Daoy (cell line): ENCODE data around the gene GRIK4. TPM values are rescaled to one million over a fixed set of nuclear protein-coding genes. Genes with fewer than 3 reads are reported as not detected.
"Not testable (repeated sequence)": the region's sequence is repeated elsewhere in the genome, so short reads cannot be mapped to it uniquely, and the experiment has no call there.

ENCODE experiments used
- DNase-seq: peaks from one replicate; pipeline ENCODE4 v3.0.0-alpha.2; 2015; ENCODE audit warnings: low read depth
- total RNA-seq: library from RNA; depleted of rRNA; stranded (reverse); fragments of >200 nt; shearing (Covaris generic); gene quantifications from 2 replicates; pipeline ENCODE4 v1.2.3, GENCODE V29; 2014

GRIK4 gene
- total RNA-seq, 1 experiment from 2014 or later = 0.11 TPM

DNA sequence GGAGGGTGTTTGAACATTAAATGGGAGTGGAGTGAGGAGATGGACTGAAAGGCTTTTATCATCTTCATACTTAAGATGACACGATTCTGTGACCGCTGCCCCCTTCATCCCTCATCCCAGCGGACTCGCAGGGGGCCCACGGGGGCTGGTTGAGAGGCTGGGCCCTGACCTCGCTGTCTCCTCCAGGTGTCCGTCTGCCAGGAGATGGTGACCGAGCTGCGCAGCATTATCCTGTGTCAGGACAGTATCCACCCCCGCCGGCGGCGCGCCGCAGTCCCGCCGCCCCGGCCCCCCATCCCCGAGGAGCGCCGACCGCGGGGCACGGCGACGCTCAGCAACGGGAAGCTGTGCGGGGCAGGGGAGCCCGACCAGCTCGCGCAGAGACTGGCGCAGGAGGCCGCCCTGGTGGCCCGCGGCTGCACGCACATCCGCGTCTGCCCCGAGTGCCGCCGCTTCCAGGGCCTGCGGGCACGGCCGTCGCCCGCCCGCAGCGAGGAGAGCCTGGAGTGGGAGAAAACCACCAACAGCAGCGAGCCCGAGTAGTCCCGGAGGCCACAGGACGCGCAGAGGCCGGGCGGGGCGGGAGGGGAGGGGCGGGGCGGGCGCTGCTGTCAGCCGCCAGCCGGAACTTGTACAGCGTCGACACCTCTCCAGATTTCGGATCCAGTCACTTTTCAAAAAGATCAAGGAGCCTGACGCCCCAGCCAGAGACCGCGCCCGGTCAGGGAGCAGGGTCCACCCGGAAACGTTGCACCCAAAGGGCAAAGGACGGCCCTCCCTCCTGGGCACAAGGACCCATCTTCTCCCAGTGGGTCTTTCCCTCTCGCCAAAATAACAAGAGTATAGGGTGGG is 474.4 kb downstream of the GRIK4 start:
- peak; percentile 68 for DNase-seq

DNA sequence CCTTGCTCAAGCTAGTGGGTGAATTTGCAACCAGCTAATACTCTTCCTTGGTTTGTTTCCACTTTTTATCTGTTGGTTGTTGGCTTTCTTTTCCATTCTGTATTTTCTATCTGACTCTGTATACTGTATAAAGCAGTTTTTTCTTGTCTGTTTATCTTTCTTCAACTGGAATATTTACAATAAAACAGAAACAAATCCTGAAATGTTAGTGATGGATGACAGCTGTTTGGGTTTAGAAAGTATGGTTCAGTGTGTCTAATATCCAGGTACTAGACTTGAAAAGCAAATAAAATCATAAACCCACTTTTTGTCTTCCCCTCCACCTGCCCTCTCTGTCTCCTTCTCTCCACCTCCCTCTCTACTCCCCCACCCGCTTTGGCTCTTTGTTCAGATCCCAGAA is 477.1 kb downstream of the GRIK4 start:
- DNase-seq = no peak

DNA sequence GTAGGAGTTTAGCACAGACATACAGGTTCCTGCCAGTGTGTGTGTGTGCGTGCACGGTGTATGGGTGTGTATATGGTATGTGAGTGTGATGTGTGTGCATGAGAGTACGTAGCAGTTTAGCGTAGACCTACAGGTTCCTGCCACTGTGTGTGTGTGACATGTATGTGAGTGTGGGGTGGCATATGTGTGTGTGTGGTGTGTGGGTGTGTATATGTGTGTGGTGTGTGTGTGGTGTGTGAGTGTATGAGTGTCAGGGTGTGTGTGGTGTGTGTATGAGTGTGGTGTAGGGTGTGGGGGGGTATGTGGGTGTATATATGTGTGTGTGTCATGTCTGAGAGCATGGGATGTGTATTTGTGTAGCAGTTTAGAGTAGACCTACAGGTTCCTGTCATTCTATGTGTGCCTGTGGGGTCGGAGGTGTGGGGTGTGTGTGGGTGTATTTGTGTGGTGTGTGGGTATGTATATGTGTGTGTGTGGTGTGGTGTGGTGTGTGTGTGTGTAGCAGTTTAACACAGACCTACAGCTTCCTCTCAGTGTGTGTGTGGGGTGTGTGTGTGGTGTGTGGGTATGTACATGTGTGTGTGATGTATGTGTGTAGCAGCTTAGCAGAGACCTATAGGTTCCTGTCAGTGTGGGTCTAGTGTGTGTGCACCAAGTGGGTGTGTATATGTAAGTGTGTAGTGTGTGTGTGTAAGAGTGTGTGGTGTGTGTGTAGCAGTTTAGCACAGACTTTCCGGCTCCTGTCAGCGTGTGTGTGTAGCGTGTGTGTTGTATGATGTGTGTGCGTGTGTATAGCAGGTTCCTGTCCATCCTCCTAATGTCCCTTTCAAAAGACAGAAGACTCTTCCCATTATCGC is 480.5 kb downstream of the GRIK4 start:
- DNase-seq = no peak

DNA sequence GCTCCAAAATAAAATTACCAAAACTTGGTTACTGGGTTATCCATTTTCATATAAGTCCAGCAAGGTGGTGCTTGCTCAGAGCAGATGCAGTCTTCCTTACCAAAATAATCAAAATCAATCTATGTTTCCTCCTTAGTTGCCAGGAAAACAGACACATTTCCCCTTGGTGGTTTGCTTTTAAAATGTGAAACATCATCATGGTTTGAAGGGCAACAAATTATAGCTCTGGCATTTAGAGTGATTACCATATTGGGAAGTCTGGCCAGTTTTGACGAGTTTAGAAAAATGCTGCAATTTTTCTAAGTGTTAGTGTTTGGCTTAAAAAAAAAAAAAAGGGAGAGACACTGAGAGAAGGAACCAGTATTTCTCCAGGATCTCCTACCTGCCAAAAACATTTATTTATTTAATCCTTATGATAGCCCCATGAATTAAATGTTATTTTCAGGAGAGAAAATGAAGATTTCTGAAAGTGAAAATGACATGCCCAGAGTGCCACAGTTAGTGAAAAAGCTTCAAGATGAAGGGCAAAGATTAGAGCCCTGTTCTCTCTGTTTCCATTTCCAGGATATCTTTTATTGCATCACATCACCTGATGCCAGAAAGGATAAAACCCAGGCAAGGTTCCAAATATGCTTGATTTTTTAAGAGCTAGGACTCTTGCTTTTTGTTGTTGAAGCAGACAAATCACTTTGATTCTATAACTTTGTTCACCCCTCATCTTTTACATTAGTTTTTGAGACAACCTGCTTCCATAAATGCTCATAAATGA is 482.7 kb downstream of the GRIK4 start:
- no peak for DNase-seq

DNA sequence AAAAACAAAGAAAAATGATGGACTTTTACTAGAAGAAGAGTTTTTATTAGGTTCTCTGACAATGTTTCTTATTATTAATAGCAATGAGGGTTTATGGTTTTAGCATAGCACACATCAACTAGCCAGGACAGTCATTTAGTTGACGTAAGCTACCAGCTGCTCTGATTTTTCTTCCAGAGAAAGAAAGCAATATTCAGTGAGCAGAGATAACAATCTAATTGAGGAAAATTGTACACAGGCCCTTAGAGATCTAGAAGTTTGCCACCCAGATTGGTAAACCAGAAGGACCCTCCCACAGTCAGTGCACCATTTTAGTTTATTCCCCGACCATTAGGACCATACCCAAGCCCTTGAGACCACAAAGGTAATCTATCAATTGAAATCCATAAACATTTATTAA is 483.6 kb downstream of the GRIK4 start:
- DNase-seq = no peak

DNA sequence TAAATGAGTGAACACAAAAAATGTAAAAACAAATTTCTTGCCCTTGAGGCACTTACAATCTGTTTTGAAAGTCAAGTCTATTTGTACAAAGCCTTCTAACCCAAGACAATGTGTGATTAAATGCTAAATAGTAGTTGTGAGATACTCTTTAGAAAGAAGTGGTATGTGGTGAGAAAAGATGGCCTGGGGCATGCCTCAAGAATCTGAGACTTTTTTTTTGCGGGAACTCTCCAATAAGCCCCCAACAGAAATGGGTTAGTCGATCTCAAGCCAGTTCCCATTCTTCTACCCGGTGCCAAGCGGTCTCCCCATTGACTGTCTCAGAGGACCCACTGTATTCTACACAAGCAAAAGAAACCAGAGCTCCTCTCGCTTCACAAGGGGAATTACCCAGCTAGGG is 485.4 kb downstream of the GRIK4 start:
- no peak for DNase-seq

DNA sequence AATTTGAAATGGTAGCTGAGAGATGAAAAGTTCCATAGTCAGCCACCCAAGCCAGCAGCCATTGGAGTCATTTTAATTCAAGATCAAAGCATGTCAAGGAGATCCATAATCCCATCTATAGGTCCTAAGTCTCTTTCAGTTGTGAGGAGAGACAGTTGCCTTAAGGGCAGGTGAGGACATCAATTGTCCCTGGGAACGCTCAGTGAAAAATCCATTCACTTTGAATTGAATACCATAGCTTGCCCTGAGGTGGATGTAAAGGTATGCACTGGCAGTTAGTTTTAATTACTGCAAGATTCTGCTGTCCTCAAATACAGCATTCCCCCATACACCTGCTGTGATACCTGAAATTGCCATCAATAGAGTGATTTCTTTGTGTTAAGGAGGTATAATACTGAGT is 487.0 kb downstream of the GRIK4 start:
- no peak for DNase-seq

DNA sequence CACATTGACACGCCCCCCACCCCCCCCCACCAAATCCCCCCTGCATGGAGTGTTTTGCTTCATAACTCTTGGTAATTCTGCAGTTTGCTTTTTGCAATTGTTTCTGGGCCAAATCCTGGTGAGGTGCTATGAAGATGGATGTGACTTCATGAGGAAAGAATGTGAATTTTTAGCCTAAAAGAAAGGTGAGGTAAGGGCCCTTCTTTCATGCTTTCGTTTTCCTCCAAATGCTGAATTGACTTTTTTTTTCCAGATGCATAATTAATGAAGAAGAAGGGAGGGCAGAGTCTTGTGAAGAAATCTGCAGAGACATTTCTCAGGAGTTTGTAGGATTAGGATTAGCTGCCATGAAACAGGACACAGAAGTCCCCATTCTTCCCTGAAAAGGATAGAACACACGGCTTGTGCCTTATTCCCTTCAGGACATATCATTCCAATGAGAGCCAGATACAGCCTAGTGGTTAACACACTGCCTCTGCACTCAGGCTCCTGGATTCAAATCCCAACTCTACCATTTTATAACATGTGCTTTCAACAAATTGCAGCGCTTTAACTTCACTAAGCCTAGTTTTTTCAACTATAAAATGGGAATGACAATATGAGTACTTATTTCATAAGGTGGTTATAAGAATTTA is 492.8 kb downstream of the GRIK4 start:
- no peak for DNase-seq

DNA sequence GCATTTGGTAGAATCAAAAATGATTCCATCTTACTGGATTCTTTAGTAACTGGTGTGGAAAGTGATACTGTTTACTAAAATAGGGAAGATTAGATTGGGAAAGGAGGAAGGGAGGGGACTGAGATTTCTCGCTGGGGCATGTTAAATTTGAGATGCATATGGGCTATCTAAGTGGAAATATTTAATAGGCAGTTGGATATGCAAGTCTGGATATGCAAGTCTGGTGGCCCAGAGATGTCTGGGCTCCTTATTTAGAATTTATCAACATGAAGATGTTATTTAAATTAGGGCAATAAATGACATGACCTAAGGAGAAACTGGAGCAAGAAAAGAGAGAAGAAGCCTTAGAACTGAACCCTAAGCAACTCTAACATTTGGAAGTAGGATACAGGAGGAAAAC is 495.4 kb downstream of the GRIK4 start:
- no peak for DNase-seq

DNA sequence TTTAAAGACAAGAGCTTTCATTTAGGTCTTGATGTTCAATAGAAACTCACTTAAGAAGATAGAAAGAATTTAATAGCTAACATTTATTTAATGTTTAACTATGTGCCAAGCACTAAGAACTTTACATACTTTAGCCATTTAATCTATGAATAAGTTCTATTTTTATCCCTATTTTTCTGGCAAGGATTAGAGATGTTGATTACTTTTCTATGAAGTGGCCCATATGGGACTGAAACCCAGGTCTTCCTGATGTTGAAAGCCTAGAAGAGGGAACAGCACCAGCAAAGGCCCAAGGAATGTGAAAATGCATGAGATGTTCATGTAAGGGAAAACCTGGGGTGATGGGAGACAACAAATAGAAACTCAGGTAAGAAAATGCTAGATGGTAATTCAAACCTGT is 497.0 kb downstream of the GRIK4 start:
- no peak for DNase-seq

DNA sequence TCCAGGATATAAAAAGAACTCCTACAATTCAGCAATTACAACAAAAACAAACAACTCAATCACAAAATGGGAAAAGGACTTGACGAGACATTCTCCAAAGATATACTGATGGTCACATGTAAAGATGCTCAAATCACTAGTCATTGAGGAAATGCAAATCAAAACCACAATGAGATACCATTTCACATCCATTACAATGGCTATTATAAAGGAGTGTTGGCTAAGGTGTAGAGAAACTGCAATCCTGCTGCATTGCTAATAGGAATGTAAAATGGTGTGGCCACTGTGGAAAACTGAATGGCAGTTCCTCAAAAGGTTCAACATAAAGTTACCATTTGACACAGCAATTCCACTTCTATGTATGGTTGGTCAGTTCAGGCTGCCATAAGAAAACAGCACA is 500.5 kb downstream of the GRIK4 start:
- DNase-seq = no peak

DNA sequence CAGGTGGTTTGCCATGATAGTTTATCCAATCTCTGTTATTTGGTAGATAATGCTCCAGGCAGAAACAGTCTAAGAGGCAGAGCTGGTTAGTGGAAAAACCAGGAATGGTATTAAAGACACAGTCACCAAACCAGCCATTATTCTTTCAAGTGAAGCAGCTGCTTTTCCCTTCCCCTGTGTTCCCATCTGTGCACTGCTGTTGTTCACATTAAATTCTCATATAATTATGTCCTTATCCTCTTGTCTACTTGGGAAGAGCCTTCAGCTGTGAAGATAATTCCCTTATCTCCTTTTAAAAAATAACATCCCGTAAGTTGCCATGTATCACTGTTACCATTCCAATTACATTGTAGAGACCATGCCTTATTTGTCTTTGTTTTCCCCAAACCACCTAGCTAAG is 507.2 kb downstream of the GRIK4 start:
- no peak for DNase-seq

DNA sequence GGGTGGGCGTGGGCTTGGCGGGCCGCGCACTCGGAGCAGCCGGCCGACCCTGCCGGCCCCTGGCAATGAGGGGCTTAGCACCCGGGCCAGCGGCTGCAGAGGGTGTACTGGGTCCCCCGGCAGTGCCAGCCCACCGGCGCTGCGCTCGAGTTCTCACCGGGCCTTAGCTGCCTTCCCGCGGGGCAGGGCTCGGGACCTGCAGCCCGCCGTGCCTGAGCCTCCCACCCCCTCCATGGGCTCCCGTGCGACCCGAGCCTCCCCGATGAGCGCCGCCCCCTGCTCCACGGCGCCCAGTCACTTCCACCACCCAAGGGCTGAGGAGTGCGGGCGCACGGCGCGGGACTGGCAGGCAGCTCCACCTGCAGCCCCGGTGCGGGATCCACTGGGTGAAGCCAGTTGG is 510.2 kb downstream of the GRIK4 start:
- DNase-seq = not testable (repeated sequence)

DNA sequence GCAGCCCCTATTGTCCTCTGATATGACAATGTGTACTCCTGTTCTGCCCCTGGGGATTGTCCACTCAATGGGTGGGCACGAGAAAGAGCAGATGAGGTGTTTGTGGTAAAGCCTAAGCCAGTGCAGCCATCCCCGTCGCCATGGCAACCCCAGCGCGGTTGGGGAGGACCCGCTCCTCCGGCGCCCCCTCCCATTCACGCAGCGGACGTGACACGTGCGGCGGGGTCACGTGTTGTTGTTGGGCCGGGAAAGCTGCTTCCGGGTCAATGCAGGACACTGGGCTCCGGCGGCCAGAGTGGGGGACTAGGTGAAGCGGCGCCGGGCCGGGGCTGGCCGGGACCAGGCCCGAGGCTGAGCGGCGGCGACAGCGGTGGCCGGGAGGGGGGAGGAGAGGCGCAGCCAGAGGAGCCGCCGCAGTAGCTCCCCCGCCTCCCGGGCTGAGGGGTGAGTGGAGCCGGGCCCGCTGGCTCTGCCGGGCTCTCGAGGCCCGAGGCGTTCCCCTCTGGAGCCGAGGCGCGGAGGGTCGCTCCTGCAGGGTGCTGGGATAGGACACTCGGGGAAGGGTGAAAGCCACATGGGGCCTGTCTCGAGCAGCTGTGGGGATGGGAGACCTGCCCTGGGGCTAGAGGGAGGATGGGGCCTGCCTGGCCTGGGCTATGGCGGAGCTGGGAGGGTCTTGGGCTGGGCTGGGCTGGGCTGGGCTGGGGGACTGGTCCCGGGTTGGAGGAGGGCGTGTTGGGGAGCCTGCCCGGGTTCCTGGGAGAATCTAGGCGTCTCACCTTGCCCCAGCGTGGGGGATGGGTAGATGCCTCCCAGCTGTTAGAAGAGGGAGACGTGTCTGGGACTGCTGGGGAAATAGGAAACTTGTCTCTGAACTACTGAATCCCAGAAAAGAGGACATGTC is 512.6 kb downstream of the GRIK4 start, which contains the start of gene TBCEL:
Gene TBCEL, plus strand, starts transcription at position 255 of the 904 bp plus-strand sequence. CDS start 21,589 bp downstream, outside the sequence.
- peak; percentile 87 for DNase-seq

DNA sequence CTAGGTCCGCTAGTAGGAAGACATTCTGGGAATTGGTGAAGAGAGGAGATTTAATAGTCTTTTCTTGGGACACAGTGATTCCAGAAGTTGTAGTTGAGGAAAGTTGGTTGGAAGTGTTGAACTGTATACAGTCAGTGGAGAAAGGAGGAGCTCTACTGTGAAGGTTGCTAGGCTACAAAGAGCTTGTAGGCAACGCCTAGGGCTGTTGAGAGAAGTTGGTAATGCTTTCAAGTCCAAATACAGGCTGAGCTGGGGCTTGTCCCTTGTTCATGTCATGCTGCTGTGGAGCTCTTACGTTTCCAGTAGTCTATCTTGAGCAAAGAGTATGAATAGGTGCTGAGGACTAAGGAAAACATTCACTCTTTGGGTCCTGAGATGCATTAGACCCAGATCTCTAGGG is 513.4 kb downstream of the GRIK4 start:
- DNase-seq = no peak

DNA sequence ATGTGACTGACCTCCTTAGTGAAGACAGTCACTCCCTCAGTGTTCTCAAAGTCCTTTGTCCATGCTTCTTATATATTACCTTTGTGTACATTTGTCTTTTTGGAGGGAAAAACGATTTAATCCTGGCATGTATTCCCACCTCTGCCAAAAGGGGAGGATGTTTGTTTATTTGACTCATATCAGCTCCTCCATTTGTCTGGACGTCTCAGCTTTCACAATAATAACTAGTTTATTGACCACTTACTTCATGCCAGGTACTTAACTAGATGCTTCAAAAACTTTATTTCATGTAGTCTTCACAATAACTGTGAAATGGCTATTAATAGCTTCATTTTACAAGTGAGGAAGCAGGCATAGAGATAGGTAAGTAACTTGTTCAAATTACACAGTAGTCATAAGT is 517.6 kb downstream of the GRIK4 start:
- no peak for DNase-seq

DNA sequence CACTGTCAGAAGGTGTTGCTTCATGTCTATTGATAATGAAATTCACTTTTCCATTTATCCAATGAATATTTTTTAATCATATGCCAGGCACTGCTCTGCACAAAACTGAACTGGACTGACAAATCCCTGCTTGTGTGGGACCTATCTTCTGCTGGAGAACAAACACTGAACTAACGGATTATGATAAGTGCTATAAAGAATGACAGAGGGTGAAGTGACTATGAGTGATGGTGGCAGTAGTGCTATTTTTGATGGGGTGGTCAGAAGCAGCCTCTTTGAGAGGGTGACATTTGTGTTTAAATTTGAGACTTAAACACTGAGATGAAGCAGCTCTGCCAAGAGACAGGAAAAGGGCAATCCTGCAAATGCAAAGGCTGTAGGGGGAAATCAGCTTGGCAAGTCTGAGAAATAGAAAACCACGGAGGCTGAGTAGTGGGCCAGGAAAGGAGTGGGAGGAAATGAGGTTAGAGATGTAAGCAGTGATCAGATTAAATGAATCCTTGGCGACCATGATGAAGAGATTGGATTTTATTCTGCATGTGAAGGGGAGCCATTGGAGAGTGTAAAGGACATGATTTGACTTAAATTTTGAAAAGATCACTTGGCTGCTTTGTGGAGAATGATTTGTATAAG is 518.4 kb downstream of the GRIK4 start:
- DNase-seq = no peak

DNA sequence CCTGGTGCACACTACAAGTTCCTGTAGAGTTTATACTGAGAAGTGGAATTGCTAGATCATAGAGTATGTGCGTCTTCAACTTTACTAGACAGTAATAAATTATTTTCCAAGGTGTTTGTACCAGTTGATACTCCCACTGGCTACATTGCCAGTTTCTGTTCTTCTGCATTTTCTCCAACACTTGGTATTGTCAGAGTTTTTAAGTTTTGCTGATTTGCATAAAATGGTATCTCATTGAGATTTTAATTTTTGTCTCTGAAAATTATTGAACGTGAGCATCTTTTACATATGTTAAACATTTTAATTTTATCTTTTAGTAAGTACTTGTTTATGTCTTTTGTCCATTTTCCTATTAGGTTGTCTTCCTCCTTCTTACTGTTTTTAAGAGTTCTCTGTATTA is 519.6 kb downstream of the GRIK4 start:
- no peak for DNase-seq

DNA sequence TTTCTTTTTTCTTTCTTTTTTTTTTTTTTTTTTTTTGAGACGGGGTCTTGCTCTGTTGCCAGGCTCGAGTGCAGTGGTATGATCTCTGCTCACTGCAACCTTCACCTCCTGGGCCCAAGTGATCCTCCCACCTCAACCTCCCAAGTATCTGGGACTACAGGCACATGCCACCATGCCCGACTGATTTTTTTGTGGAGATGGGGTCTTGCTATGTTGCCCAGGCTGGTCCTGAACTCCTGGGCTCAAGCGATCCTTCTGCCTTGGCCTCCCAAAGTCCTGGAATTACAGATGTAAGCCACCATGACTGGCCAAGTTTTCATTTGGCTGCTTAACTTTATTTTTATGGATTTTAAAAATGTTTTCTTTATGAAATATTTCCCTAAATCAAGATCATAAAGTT is 520.1 kb downstream of the GRIK4 start:
- DNase-seq = not testable (repeated sequence)

DNA sequence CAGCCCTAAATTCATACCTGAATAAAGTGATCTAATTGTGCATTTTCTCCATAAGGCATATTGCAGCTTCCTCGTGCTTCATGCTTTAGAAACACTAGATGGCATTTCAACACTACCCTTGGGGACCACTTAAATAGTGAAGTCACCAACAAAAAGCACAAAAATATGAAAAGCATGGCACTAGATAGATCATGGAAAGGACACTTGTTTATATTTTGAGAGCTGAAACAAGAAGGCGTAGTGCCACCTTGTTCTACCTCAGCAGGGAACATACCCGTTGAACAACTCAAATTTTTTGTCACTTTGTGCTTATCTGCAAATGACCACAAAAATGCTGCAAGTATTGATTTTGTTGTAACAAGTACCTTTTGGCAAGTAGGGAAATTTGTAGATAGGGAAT is 521.0 kb downstream of the GRIK4 start:
- no peak for DNase-seq
